ENCODE data around the gene CCNYL1.
"Not testable (repeated sequence)": the region's sequence is repeated elsewhere in the genome, so short reads cannot be mapped to it uniquely, and the experiment has no call there.

DNA sequence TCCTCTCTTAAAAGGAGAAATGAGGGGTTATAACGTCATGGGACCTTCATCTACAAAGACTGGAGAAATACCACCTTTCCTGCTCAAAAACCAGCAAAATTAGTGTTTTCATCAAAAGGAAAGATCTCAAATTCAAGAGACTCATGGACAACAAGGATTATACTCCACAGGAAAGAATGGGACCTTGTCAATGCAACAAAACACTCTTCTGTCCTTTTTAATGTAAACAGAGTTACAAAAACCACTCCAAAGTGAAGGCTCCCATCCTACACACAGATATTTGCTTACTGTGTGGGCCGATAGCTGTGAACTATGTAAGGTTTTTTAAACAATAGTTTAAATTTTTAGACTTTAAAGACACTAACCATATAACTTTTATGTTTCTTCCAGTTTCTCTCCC lies 42.2 kb downstream of the CCNYL1 start:
- TF ChIP-seq, protein P1, sequence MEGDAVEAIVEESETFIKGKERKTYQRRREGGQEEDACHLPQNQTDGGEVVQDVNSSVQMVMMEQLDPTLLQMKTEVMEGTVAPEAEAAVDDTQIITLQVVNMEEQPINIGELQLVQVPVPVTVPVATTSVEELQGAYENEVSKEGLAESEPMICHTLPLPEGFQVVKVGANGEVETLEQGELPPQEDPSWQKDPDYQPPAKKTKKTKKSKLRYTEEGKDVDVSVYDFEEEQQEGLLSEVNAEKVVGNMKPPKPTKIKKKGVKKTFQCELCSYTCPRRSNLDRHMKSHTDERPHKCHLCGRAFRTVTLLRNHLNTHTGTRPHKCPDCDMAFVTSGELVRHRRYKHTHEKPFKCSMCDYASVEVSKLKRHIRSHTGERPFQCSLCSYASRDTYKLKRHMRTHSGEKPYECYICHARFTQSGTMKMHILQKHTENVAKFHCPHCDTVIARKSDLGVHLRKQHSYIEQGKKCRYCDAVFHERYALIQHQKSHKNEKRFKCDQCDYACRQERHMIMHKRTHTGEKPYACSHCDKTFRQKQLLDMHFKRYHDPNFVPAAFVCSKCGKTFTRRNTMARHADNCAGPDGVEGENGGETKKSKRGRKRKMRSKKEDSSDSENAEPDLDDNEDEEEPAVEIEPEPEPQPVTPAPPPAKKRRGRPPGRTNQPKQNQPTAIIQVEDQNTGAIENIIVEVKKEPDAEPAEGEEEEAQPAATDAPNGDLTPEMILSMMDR (IDR thresholded peaks at IDR 0.05; ENCODE audit: poor library complexity, severe bottlenecking), result not testable (repeated sequence)
- not testable (repeated sequence) for TF ChIP-seq POLR2AphosphoS5 (IDR thresholded peaks at IDR 0.05); EP300 (conservative IDR thresholded peaks at IDR 0.05; ENCODE audit: poor library complexity, severe bottlenecking); TAF1 (IDR thresholded peaks at IDR 0.05; ENCODE audit: low read depth); EZH2 (IDR thresholded peaks at IDR 0.05; ENCODE audit: borderline replicate concordance, insufficient read depth, low read length, poor library complexity, severe bottlenecking); RAD21 (conservative IDR thresholded peaks at IDR 0.05); REST (IDR thresholded peaks at IDR 0.05; ENCODE audit: borderline replicate concordance)

Data from neural cell (in vitro differentiated cells).